Activated gamma-delta T cell (primary cell): ENCODE data around the gene THOP1.
"Not testable (repeated sequence)": the region's sequence is repeated elsewhere in the genome, so short reads cannot be mapped to it uniquely, and the experiment has no call there.

Experiments used
- DNase-seq: peaks from one replicate; lab custom pipeline; 2025; lab: John Stamatoyannopoulos, UW

The THOP1 gene

GRCh38 chr19:2782936-2783780 is 2.1 kb upstream of the THOP1 start, which contains the start of gene SGTA:
Gene SGTA, minus strand, starts transcription at chr19:2783273. Its CDS starts 14,205 bp downstream, at chr19:2769068.
- DNase-seq = peak; percentile 76

- DNase-seq = no peak
These were observed 1.5 kb upstream of the THOP1 start for GRCh38 chr19:2783781-2784145.

GRCh38 chr19:2787115-2787514 is 1.8 kb downstream of the THOP1 start:
- DNase-seq = no peak

GRCh38 chr19:2788237-2788636 is 2.9 kb downstream of the THOP1 start:
- DNase-seq = no peak

- DNase-seq = no peak
These were observed 4.9 kb downstream of the THOP1 start for GRCh38 chr19:2790194-2790556.

- no peak for DNase-seq
These were observed 5.4 kb downstream of the THOP1 start for GRCh38 chr19:2790557-2791271.

GRCh38 chr19:2791440-2791839 is 6.1 kb downstream of the THOP1 start:
- no peak for DNase-seq

GRCh38 chr19:2791876-2792275 is 6.6 kb downstream of the THOP1 start:
- DNase-seq = no peak

GRCh38 chr19:2792666-2793065 is 7.4 kb downstream of the THOP1 start:
- not testable (repeated sequence) for DNase-seq

GRCh38 chr19:2793126-2793525 is 7.8 kb downstream of the THOP1 start:
- DNase-seq = no peak

- no peak for DNase-seq
These were observed 8.3 kb downstream of the THOP1 start for GRCh38 chr19:2793577-2793976.

GRCh38 chr19:2795827-2796658 is 10.7 kb downstream of the THOP1 start:
- no peak for DNase-seq

GRCh38 chr19:2796659-2797266 is 11.5 kb downstream of the THOP1 start:
- DNase-seq = no peak

- DNase-seq = no peak
These were observed 12.0 kb downstream of the THOP1 start for GRCh38 chr19:2797280-2797679.

- DNase-seq = no peak
These were observed 12.9 kb downstream of the THOP1 start for GRCh38 chr19:2798158-2798685.

- no peak for DNase-seq
These were observed 13.4 kb downstream of the THOP1 start for GRCh38 chr19:2798733-2799132.

- DNase-seq = no peak
These were observed 14.1 kb downstream of the THOP1 start for GRCh38 chr19:2799273-2800020.

GRCh38 chr19:2800506-2800905 is 15.2 kb downstream of the THOP1 start:
- no peak for DNase-seq

GRCh38 chr19:2802826-2803225 is 17.5 kb downstream of the THOP1 start:
- DNase-seq = no peak

- no peak for DNase-seq
These were observed 18.3 kb downstream of the THOP1 start for GRCh38 chr19:2803486-2804155.
